Heart left ventricle (tissue), 13 donors: ENCODE measurements around the gene SORCS1.

Experiments used
- CTCF ChIP-seq, 12 donors: fragments of 200-600 bp; sonication (generic) in 4 of 12; IDR thresholded peaks; one replicate each; pipeline versions ENCODE4 v1.5.0 to v1.8.0; 2018 to 2022; ENCODE audit warnings: antibody characterized with exemption in 12 of 12, mild to moderate bottlenecking in 5 of 12
- POLR2A ChIP-seq, 2 donors: fragments of 450-650 bp; IDR thresholded peaks; one replicate each; pipeline ENCODE4 v1.6.1; 2017; ENCODE audit warnings: antibody characterized with exemption in 2 of 2, mild to moderate bottlenecking in 2 of 2, moderate library complexity in 2 of 2
- donor health status: ischemic (EF 13 %, LVEDD 7.1; RV severe dilation, severe dysfunction).
- donor health status: DM: no; HTN: yes; CAD: no.
- donor health status: DM: no; HTN: no; CAD: no.
- donor health status: ischemic (EF 25% LVEDD 6.9; RV normal size, moderate dysfunction).
- donor health status: ischemic (EF 25% LVEDD 5.7; RV mildly dilated, moderate dysfunction).
- donor health status: ischemic (EF 35%, LVEDD 5.7; RV mildly dilated, moderate dysfunction).
- donor health status: nonischemic (EF 11% LVEDD 7.7; RV severe dilation, severe dysfunction).
- donor health status: DM: yes; HTN: yes; CAD: no.
- donor health status: PGD.
- donor health status: ischemic (EF 29% LVEDD 5.4; RV normal size, mild dysfunction).
- donor health status: nonischemic (EF 23%, LVEDD 6.1; RV moderate dilation, normal function).

DNA sequence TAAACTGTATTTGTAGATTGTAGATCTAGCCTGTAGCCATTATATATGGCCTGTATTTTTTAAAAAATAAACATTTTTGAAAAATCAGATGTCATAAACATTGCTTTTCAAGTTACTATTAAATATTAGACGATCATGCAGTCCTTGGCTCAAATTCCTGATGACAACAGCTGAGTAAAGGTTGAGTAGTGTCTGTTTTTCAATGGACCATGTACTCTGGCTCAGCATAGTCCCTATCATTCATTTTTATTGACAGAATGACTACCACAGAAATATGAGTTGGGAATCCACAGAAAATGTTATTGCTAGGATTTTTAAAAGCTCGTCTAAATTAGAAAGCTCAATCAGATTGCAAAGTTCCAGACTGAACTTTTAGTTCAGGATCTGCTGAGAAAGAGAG, 145.4 kb downstream of the SORCS1 start:
- no peak for TF ChIP-seq CTCF (IDR thresholded peaks at IDR 0.05)
- TF ChIP-seq POLR2A (IDR thresholded peaks at IDR 0.05), result no peak
